Heart right ventricle (tissue), 16 donors: ENCODE measurements around the gene NAA50. TPM values are rescaled to one million over a fixed set of nuclear protein-coding genes. Genes with fewer than 3 reads are reported as not detected.

Source experiments
- ATAC-seq, 8 donors: fragments of 200-7000 bp; cut with Tn5 transposase; one replicate each; pipeline ENCODE4 v1.9.1; 2020; ENCODE audit warnings: mild to moderate bottlenecking in 8 of 8, moderate library complexity in 8 of 8, moderate number of reproducible peaks in 1 of 8
- DNase-seq, 2 donors: peaks; one replicate each; pipeline ENCODE4 v3.0.0-alpha.2; 2020
- H3K27ac ChIP-seq, 10 donors: fragments of 200-600 bp; sonication (generic) in 2 of 10; one replicate each; pipeline versions ENCODE4 v1.5.0 to v1.8.0; 2020 to 2022; ENCODE audit warnings: mild to moderate bottlenecking in 3 of 10
- H3K27me3 ChIP-seq, 7 donors: fragments of 200-600 bp; one replicate each; pipeline ENCODE4 v1.8.0; 2021 to 2022; ENCODE audit warnings: mild to moderate bottlenecking in 2 of 7
- H3K36me3 ChIP-seq, 9 donors: fragments of 200-600 bp; sonication (generic) in 1 of 9; one replicate each; pipeline versions ENCODE4 v1.5.0 to v1.8.0; 2020 to 2022; ENCODE audit warnings: mild to moderate bottlenecking in 2 of 9
- H3K4me1 ChIP-seq, 9 donors: fragments of 200-600 bp; sonication (generic) in 1 of 9; one replicate each; pipeline versions ENCODE4 v1.5.0 to v1.8.0; 2020 to 2022; ENCODE audit warnings: mild to moderate bottlenecking in 4 of 9
- H3K4me3 ChIP-seq, 10 donors: fragments of 200-600 bp; sonication (generic) in 2 of 10; one replicate each; pipeline versions ENCODE4 v1.5.0 to v1.8.0; 2020 to 2022; ENCODE audit warnings: mild to moderate bottlenecking in 7 of 10, moderate library complexity in 2 of 10
- H3K9me3 ChIP-seq, 11 donors: fragments of 200-600 bp in 10 of 11; sonication (generic) in 2 of 11; one replicate each; pipeline versions ENCODE4 v1.5.0 to v1.8.0; 2013 to 2022; ENCODE audit warnings: mild to moderate bottlenecking in 2 of 11, control low read depth in 1 of 11, moderate library complexity in 1 of 11
- WGBS, 2 donors: extraction: QIAGEN DNeasy Blood & Tissue Kit; methylation state at CpG; one replicate each; pipeline ENCODE4 v1.1.7; 2013; ENCODE audit warnings: inconsistent platforms in 1 of 2; 5-methylcytosine and 5-hydroxymethylcytosine counted together
- intact Hi-C, 10 donors: fragments of 100-400 bp; cut with DNase I; formaldehyde crosslinking; loops; one replicate each; pipeline versions ENCODE4 v1.11.1 to v1.14.2; 2022
- polyA plus RNA-seq, 2 donors: library from polyadenylated mRNA; stranded (reverse); fragments of 200-250 nt; gene quantifications; one replicate each; pipeline ENCODE4 v1.2.3, GENCODE V29; 2013
- total RNA-seq, 10 donors: library from RNA; stranded (reverse); fragmentation: NEBNext Ultra II Directional in 3 of 10; extraction: Animal tissue kit (Norgen Biotek cat#: 25700) in 3 of 10; gene quantifications; one replicate each; pipeline versions ENCODE4 v1.2.1 to v1.2.4, GENCODE V29; 2021 to 2023
- TF ChIP-seq, protein P1 (sequence below), 9 donors: fragments of 200-600 bp; sonication (generic) in 2 of 9; IDR thresholded peaks; one replicate each; pipeline versions ENCODE4 v1.5.0 to v1.8.0; 2021 to 2022; ENCODE audit warnings: antibody characterized with exemption in 9 of 9, mild to moderate bottlenecking in 5 of 9, moderate library complexity in 1 of 9
- donor health status: Arrhythmogenic right ventricular cardiomyopathy.
- donor health status: ischemic (EF 13 %, LVEDD 7.1; RV severe dilation, severe dysfunction).
- donor health status: healthy with polysubstance abuse.
- donor health status: DM: no; HTN: yes; CAD: no.
- donor health status: DM: no; HTN: no; CAD: no.
- donor health status: ischemic (EF 25% LVEDD 6.9; RV normal size, moderate dysfunction).
- donor health status: ischemic (EF 25% LVEDD 5.7; RV mildly dilated, moderate dysfunction).
- donor health status: healthy.
- donor health status: DM: yes; HTN: yes; CAD: no.
- donor health status: Ischemic cardiomyopathy.
- donor health status: ischemic (EF 35%, LVEDD 5.7; RV mildly dilated, moderate dysfunction).
- donor health status: nonischemic (EF 11% LVEDD 7.7; RV severe dilation, severe dysfunction).
- donor health status: DM: yes; HTN: yes; CAD: no.
- donor health status: PGD.
- donor health status: ischemic (EF 29% LVEDD 5.4; RV normal size, mild dysfunction).
- donor health status: nonischemic (EF 23%, LVEDD 6.1; RV moderate dilation, normal function).

Gene NAA50
- total and polyA plus RNA-seq, 12 donors, result 9.9 to 108 (median 73.1) TPM

DNA sequence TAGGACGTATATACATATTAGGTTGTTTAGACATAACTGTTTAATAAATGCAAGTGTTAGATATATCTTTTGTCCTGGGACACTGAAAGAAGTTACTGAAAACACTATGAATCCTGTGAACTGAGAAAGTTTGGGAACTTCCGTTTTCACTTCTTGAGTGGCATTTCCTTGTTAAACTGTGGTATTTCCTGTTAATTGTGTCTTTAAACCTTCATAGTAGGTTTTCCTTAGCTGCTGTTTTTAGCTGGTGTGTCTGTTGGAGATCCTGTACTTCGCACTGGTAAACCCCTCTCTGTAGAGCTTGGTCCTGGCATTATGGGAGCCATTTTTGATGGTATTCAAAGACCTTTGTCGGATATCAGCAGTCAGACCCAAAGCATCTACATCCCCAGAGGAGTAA is 37.9 kb upstream of the NAA50 start:
- Histone ChIP-seq H3K27ac (peak overlapping the region in 9 of 10 donors; percentile 31 to 69 (median 51)), H3K27me3 (no peaks in the 10 kb centered on the region), H3K4me3 (peak overlapping the region in 3 of 10 donors; percentile 1 to 10 (median 2)), H3K36me3 (peaks cover 0 to 68% (median 20%) of the 10 kb centered on the region in 9 donors), H3K9me3 (no peaks in the 10 kb centered on the region), H3K4me1 (peaks cover 0 to 30% (median 16%) of the 10 kb centered on the region in 9 donors)
- 51 to 62% methylated on average over 4 of the region's 4 CpGs for WGBS, 2 donors
- ATAC-seq (peak in 5 of 8 donors; percentile 8 to 50 (median 34)), DNase-seq (no peak)
- intact Hi-C loops, result loop anchor here in 2 of 10 donors (5.0 kb wide), 1 partner anchor 37 kb away; the partner anchor contains the start of genes ATP6V1A (in 2 of the 2) and NAA50 (in 2 of the 2)
- TF ChIP-seq, protein P1, sequence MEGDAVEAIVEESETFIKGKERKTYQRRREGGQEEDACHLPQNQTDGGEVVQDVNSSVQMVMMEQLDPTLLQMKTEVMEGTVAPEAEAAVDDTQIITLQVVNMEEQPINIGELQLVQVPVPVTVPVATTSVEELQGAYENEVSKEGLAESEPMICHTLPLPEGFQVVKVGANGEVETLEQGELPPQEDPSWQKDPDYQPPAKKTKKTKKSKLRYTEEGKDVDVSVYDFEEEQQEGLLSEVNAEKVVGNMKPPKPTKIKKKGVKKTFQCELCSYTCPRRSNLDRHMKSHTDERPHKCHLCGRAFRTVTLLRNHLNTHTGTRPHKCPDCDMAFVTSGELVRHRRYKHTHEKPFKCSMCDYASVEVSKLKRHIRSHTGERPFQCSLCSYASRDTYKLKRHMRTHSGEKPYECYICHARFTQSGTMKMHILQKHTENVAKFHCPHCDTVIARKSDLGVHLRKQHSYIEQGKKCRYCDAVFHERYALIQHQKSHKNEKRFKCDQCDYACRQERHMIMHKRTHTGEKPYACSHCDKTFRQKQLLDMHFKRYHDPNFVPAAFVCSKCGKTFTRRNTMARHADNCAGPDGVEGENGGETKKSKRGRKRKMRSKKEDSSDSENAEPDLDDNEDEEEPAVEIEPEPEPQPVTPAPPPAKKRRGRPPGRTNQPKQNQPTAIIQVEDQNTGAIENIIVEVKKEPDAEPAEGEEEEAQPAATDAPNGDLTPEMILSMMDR (IDR thresholded peaks at IDR 0.05), result no peak

DNA sequence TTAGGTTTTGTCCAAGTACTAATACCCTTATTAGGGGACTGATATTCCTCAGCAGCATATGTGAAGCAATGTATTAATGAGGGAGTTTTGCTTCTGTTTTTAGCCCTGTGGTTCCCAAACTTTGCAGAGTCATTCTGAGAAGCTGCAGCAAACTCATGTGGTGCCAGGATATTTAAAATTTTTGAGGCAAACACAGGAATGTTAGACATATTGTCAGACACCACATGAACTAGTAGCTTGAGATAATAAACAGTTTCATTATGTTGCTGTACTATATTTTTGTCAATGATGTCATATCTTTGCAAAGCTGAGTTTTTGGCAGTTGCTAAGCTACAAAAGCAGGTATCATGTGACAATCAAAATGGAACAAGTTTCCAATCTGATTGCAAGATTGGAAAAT is 37.4 kb upstream of the NAA50 start:
- TF ChIP-seq, protein P1 (IDR thresholded peaks at IDR 0.05), result no peak
- peak in 2 of 8 donors; percentile 35 to 64 for ATAC-seq
- DNase-seq, result no peak
- no peaks in the 10 kb centered on the region for H3K9me3 ChIP-seq
- no peaks in the 10 kb centered on the region for H3K27me3 ChIP-seq
- H3K36me3 ChIP-seq, result peaks cover 0 to 68% (median 15%) of the 10 kb centered on the region in 9 donors
- H3K4me1 ChIP-seq, result peaks cover 0 to 30% (median 16%) of the 10 kb centered on the region in 9 donors
- intact Hi-C loops, result loop anchor here in 2 of 10 donors (5.0 kb wide), 1 partner anchor 36 kb away; the partner anchor contains the start of genes ATP6V1A (in 2 of the 2) and NAA50 (in 2 of the 2)
- peak overlapping the region in 3 of 10 donors; percentile 1 to 10 (median 2) for H3K4me3 ChIP-seq
- peak overlapping the region in 9 of 10 donors; percentile 31 to 69 (median 51) for H3K27ac ChIP-seq

DNA sequence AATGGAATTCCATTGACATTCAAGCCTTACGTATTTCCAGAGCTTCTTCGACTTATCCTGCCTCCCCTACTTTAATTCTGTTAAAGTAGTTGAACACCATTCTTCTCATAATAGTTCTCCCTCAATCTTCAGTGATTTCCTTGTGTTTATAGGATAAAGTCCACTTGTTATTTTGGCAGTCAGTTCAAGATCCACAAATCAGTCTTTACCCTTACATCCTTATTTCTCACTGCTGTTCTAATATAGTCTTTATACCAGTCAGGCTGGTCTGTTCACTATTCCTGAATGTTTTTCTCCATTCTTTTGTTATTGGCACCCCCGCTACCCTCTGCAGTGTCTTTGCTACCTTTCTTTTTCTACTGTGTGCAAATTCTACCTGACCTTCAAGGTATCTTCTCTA is 30.5 kb upstream of the NAA50 start:
- intact Hi-C loops, result no loop called here
- ATAC-seq (no peak), DNase-seq (no peak)
- TF ChIP-seq, protein P1 (IDR thresholded peaks at IDR 0.05), result no peak
- 94% methylated on average over 3 of the region's 3 CpGs for WGBS, 2 donors
- no peak overlapping the region for H3K27ac ChIP-seq
- H3K36me3 ChIP-seq, result peaks cover 0 to 27% (median 0%) of the 10 kb centered on the region in 9 donors
- no peaks in the 10 kb centered on the region for H3K27me3 ChIP-seq
- H3K9me3 ChIP-seq, result no peaks in the 10 kb centered on the region
- H3K4me3 ChIP-seq, result no peak overlapping the region
- peaks cover 0 to 9% (median 0%) of the 10 kb centered on the region in 9 donors for H3K4me1 ChIP-seq

DNA sequence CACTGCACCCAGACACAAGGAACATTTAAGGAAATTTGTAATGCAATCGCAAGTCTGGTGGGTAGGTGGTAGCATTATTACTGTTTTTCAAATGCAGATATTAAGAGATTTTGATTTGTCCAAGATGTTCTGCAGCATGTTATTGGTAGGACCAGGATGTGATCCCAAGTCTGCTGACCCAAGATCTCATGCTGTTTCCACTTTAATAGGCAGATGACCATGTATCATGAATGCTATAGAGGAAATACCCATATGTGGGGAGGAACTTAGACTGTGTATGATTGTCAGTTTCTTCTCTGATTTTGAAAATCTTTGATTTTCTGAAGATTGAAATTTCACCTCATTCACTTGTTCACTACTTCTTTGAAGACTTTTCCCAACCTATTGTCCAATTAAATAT is 29.5 kb upstream of the NAA50 start:
- no peaks in the 10 kb centered on the region for H3K9me3 ChIP-seq
- intact Hi-C loops, result no loop called here
- TF ChIP-seq, protein P1 (IDR thresholded peaks at IDR 0.05), result no peak
- WGBS, 2 donors, result 98 to 100% methylated on average over 1 of the region's 1 CpG
- H3K27me3 ChIP-seq, result no peaks in the 10 kb centered on the region
- peaks cover 0 to 8% (median 0%) of the 10 kb centered on the region in 9 donors for H3K4me1 ChIP-seq
- H3K36me3 ChIP-seq, result peaks cover 0 to 25% (median 0%) of the 10 kb centered on the region in 9 donors
- ATAC-seq, result no peak
- DNase-seq, result no peak
- no peak overlapping the region for H3K4me3 ChIP-seq
- no peak overlapping the region for H3K27ac ChIP-seq
